GM12878 (cell line): ENCODE measurements around the gene PCDHGA1. TPM values are rescaled to one million over a fixed set of nuclear protein-coding genes. Genes with fewer than 3 reads are reported as not detected.
A peak's percentile ranks its signal among the peaks of the same experiment; 100 is the strongest.

ENCODE experiments used
- CHD2 ChIP-seq: IDR thresholded peaks from 2 replicates; pipeline ENCODE4 v1.6.1; 2011; ENCODE audit warnings: low read depth, low read length, improper control_type of control experiment, borderline replicate concordance
- CHD4 ChIP-seq: fragments of 200-600 bp; sonication (generic); IDR thresholded peaks from 2 replicates; pipeline ENCODE4 v1.6.1; 2016; ENCODE audit warnings: mild to moderate bottlenecking
- EED ChIP-seq: sonication (generic); IDR thresholded peaks from 2 replicates; pipeline ENCODE4 v1.6.1; 2016; ENCODE audit warnings: antibody characterized with exemption, low read depth
- EZH2 ChIP-seq: IDR thresholded peaks from 2 replicates; pipeline ENCODE4 v1.6.1; 2012; ENCODE audit warnings: low read depth, mild to moderate bottlenecking, control low read depth, inconsistent platforms, low read length, borderline replicate concordance; ENCODE audit not compliant: control insufficient read depth
- FOXM1 ChIP-seq: IDR thresholded peaks from 2 replicates; pipeline ENCODE4 v1.6.1; 2012; ENCODE audit warnings: low read depth, mild to moderate bottlenecking, inconsistent platforms, low read length, moderate library complexity
- GABPA ChIP-seq: IDR thresholded peaks from 2 replicates; pipeline ENCODE4 v1.6.1; 2014; ENCODE audit warnings: antibody characterized with exemption, low read depth, mild to moderate bottlenecking, inconsistent platforms
- HDAC6 ChIP-seq: fragments of 200-600 bp; sonication (generic); IDR thresholded peaks from one replicate; pipeline ENCODE4 v1.8.0; 2017; ENCODE audit warnings: antibody characterized with exemption; ENCODE audit not compliant: unreplicated experiment
- HDGF ChIP-seq: fragments of 450-650 bp; IDR thresholded peaks from 2 replicates; pipeline ENCODE4 v1.6.1; 2016; ENCODE audit warnings: antibody characterized with exemption
- IRF4 ChIP-seq: IDR thresholded peaks from 2 replicates; pipeline ENCODE4 v1.6.1; 2011; ENCODE audit warnings: low read depth, low read length
- KAT2A ChIP-seq: conservative IDR thresholded peaks from 2 replicates; pipeline ENCODE4 v1.6.1; 2011; ENCODE audit warnings: low read depth, low read length; ENCODE audit not compliant: control insufficient read depth
- KDM1A ChIP-seq: fragments of 200-600 bp; sonication (generic); IDR thresholded peaks from 2 replicates; pipeline ENCODE4 v1.6.1; 2016; ENCODE audit warnings: borderline replicate concordance
- LARP7 ChIP-seq: fragments of 450-650 bp; IDR thresholded peaks from 2 replicates; pipeline ENCODE4 v1.6.1; 2017; ENCODE audit warnings: mild to moderate bottlenecking
- MYB ChIP-seq: fragments of 150-350 bp; IDR thresholded peaks from 2 replicates; pipeline ENCODE4 v1.6.1; 2014; ENCODE audit warnings: mild to moderate bottlenecking, low read depth, low read length, borderline replicate concordance
- NFYB ChIP-seq: IDR thresholded peaks from 2 replicates; pipeline ENCODE4 v1.6.1; 2011; ENCODE audit warnings: low read depth, mild to moderate bottlenecking, low read length, improper control_type of control experiment, moderate library complexity; ENCODE audit not compliant: insufficient read depth
- NR2C2 ChIP-seq: IDR thresholded peaks from 2 replicates; pipeline ENCODE4 v1.6.1; 2011; ENCODE audit warnings: borderline replicate concordance, low read depth; ENCODE audit not compliant: control insufficient read depth, insufficient read length
- PAX5 ChIP-seq: IDR thresholded peaks from 2 replicates; pipeline ENCODE4 v1.6.1; 2011; ENCODE audit warnings: low read depth, low read length, borderline replicate concordance
- PAX8 ChIP-seq: fragments of 450-650 bp; IDR thresholded peaks from 2 replicates; pipeline ENCODE4 v1.6.1; 2017; ENCODE audit warnings: mild to moderate bottlenecking, moderate library complexity
- POU2F2 ChIP-seq: IDR thresholded peaks from 3 replicates; pipeline ENCODE4 v1.6.1; 2011; ENCODE audit warnings: low read depth, mild to moderate bottlenecking, low read length, borderline replicate concordance
- RAD51 ChIP-seq: fragments of 450-650 bp; IDR thresholded peaks from 2 replicates; pipeline ENCODE4 v1.6.1; 2016; ENCODE audit warnings: moderate library complexity, mild to moderate bottlenecking, inconsistent platforms
- RCOR1 ChIP-seq: conservative IDR thresholded peaks from 2 replicates; pipeline ENCODE4 v1.6.1; 2012; ENCODE audit warnings: low read depth, low read length, improper control_type of control experiment
- SMAD5 ChIP-seq: IDR thresholded peaks from 2 replicates; pipeline ENCODE4 v1.6.1; 2016; ENCODE audit warnings: antibody characterized with exemption, low read depth
- STAT3 ChIP-seq: IDR thresholded peaks from 2 replicates; pipeline ENCODE4 v1.6.1; 2011; ENCODE audit warnings: low read depth, low read length, improper control_type of control experiment
- ZNF384 ChIP-seq: IDR thresholded peaks from 2 replicates; pipeline ENCODE4 v1.6.1; 2012; ENCODE audit warnings: low read depth, mild to moderate bottlenecking, low read length, improper control_type of control experiment, borderline replicate concordance
- polyA plus RNA-seq, 11 experiments: library from polyadenylated mRNA; depleted of rRNA in 4 of 11; unstranded in 6 of 11; stranded (reverse) in 5 of 11; fragments of >200 nt; fragmentation: Nextera tagmentation in 4 of 11; fragmentation: Illumina TruSeq in 1 of 11; extraction: Ambion mirVana in 4 of 11; extraction: Trizol in 1 of 11; gene quantifications; 1 replicate in 1 of 11; 2 replicates in 10 of 11; pipeline versions ENCODE4 v1.2.1 to v1.2.3, GENCODE V29; 2011 to 2016; ENCODE audit warnings: inconsistent platforms in 2 of 11, missing spikeins in 2 of 11, low read depth in 1 of 11
- total RNA-seq, 4 experiments: library from RNA; depleted of rRNA in 3 of 4; stranded (reverse); fragments of >200 nt in 3 of 4; fragmentation: Illumina TruSeq in 1 of 4; extraction: Trizol in 1 of 4; gene quantifications; 2 replicates each; pipeline versions ENCODE4 v1.2.1 to v1.2.3, GENCODE V29; 2013 to 2021
- TF ChIP-seq, protein P1 (sequence below): IDR thresholded peaks from 2 replicates; pipeline ENCODE4 v1.6.1; 2012; ENCODE audit warnings: low read length, inconsistent platforms
- TF ChIP-seq, protein P2 (sequence below): fragments of 450-650 bp; IDR thresholded peaks from 2 replicates; pipeline ENCODE4 v1.6.1; 2016; ENCODE audit warnings: mild to moderate bottlenecking, moderate library complexity, borderline replicate concordance
- TF ChIP-seq, protein P3 (sequence below): IDR thresholded peaks from 2 replicates; pipeline ENCODE4 v1.6.1; 2011; ENCODE audit warnings: mild to moderate bottlenecking, low read depth, low read length, moderate library complexity; ENCODE audit not compliant: insufficient replicate concordance

Gene PCDHGA1
- total and polyA plus RNA-seq, 10 of the 15 experiments (the other 5 are each of a cell fraction or from before 2014, with no cell fraction given): 0.02 to 0.51 (median 0.19) TPM; not detected in 3

DNA sequence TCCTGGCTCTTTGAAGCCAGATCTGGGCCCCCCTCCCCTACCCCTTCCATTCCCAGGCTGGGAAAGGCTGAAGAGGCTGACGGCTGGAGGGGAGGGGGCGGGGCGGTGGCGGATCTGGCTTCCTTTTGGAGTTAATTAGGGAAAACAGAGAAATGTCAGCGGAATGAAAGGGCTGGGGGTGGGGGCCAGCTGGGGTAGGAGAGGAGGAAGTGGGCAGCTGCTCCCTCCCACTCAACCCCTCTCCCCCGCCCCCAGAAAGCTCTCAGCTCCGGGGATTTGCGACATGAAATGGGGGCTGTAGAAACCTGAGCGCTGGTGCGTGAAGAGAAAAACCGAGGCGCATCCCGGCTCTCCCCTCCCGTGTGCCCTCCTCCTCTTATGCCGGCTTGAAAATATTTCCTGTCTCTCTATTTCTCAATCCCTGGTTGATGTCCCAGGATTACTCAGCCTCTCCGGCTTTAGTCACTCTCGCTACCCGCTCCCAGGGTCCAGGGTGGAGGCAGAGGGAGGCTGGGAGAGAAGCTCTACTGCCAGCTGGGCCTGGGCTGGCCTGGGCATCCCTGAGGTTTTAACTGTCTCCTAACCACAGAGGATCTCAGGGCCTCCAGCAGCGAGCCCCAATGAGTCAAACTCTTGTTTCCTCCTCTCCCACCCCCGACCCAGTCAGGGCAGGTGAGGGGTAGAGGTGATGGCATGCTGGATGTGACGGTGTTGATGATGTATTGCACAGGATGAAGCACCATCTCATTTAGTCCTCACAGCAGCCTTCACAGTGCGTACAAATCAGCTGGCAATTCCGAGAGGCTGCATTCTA is 178.7 kb downstream of the PCDHGA1 start (continued):
- TF ChIP-seq NR2C2 (no peak), PAX5 (peak; percentile 1; the same call in 1 of the 2 replicates), STAT3 (no peak), HDAC6 (no peak), CHD2 (no peak), EED (peak; percentile 91), MYB (no peak), ZNF384 (no peak), RAD51 (no peak), EZH2 (no peak), FOXM1 (no peak), CHD4 (no peak), POU2F2 (no peak), HDGF (no peak), KDM1A (no peak), IRF4 (no peak), KAT2A (no peak), GABPA (no peak), LARP7 (no peak), SMAD5 (0 out of 2 replicates have a peak, but pooled peaks have one; percentile 51), RCOR1 (no peak), NFYB (no peak), PAX8 (no peak)
- TF ChIP-seq, protein P1, sequence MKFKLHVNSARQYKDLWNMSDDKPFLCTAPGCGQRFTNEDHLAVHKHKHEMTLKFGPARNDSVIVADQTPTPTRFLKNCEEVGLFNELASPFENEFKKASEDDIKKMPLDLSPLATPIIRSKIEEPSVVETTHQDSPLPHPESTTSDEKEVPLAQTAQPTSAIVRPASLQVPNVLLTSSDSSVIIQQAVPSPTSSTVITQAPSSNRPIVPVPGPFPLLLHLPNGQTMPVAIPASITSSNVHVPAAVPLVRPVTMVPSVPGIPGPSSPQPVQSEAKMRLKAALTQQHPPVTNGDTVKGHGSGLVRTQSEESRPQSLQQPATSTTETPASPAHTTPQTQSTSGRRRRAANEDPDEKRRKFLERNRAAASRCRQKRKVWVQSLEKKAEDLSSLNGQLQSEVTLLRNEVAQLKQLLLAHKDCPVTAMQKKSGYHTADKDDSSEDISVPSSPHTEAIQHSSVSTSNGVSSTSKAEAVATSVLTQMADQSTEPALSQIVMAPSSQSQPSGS: no peak
- TF ChIP-seq, protein P2, sequence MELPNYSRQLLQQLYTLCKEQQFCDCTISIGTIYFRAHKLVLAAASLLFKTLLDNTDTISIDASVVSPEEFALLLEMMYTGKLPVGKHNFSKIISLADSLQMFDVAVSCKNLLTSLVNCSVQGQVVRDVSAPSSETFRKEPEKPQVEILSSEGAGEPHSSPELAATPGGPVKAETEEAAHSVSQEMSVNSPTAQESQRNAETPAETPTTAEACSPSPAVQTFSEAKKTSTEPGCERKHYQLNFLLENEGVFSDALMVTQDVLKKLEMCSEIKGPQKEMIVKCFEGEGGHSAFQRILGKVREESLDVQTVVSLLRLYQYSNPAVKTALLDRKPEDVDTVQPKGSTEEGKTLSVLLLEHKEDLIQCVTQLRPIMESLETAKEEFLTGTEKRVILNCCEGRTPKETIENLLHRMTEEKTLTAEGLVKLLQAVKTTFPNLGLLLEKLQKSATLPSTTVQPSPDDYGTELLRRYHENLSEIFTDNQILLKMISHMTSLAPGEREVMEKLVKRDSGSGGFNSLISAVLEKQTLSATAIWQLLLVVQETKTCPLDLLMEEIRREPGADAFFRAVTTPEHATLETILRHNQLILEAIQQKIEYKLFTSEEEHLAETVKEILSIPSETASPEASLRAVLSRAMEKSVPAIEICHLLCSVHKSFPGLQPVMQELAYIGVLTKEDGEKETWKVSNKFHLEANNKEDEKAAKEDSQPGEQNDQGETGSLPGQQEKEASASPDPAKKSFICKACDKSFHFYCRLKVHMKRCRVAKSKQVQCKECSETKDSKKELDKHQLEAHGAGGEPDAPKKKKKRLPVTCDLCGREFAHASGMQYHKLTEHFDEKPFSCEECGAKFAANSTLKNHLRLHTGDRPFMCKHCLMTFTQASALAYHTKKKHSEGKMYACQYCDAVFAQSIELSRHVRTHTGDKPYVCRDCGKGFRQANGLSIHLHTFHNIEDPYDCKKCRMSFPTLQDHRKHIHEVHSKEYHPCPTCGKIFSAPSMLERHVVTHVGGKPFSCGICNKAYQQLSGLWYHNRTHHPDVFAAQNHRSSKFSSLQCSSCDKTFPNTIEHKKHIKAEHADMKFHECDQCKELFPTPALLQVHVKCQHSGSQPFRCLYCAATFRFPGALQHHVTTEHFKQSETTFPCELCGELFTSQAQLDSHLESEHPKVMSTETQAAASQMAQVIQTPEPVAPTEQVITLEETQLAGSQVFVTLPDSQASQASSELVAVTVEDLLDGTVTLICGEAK: no peak
- TF ChIP-seq, protein P3, sequence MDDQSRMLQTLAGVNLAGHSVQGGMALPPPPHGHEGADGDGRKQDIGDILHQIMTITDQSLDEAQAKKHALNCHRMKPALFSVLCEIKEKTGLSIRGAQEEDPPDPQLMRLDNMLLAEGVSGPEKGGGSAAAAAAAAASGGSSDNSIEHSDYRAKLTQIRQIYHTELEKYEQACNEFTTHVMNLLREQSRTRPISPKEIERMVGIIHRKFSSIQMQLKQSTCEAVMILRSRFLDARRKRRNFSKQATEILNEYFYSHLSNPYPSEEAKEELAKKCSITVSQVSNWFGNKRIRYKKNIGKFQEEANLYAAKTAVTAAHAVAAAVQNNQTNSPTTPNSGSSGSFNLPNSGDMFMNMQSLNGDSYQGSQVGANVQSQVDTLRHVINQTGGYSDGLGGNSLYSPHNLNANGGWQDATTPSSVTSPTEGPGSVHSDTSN: peak; percentile 7
